Endothelial cell of umbilical vein (primary cell): ENCODE measurements around the gene MAP3K13.

ENCODE experiments used
- CTCF ChIP-seq, 2 donors: IDR thresholded peaks; 1 replicate in 1 of 2; 2 replicates in 1 of 2; pipeline ENCODE4 v1.5.1; 2011; ENCODE audit warnings: low read length in 2 of 2, mild to moderate bottlenecking in 2 of 2, moderate library complexity in 2 of 2, control low read depth in 1 of 2, inconsistent platforms in 1 of 2, low read depth in 1 of 2; ENCODE audit not compliant: insufficient read depth in 1 of 2; ENCODE audit errors: extremely low read depth in 1 of 2
- EZH2 ChIP-seq: IDR thresholded peaks from 2 replicates; pipeline ENCODE4 v1.6.1; 2012; ENCODE audit warnings: borderline replicate concordance, low read depth, mild to moderate bottlenecking, moderate library complexity, low read length, inconsistent platforms; ENCODE audit not compliant: severe bottlenecking
- FOS ChIP-seq: IDR thresholded peaks from 2 replicates; pipeline ENCODE4 v1.6.1; 2011; ENCODE audit warnings: mild to moderate bottlenecking, low read length, moderate library complexity, borderline replicate concordance; ENCODE audit not compliant: insufficient read depth
- GATA2 ChIP-seq: IDR thresholded peaks from 2 replicates; pipeline ENCODE4 v1.7.0; 2011; ENCODE audit warnings: low read depth, mild to moderate bottlenecking, moderate library complexity, mixed read lengths, low read length; ENCODE audit not compliant: insufficient read length, insufficient read depth
- JUN ChIP-seq: IDR thresholded peaks from 2 replicates; pipeline ENCODE4 v1.6.1; 2011; ENCODE audit warnings: borderline replicate concordance, low read depth; ENCODE audit not compliant: insufficient read length, insufficient read depth
- MAX ChIP-seq: IDR thresholded peaks from 2 replicates; pipeline ENCODE4 v1.6.1; 2011; ENCODE audit not compliant: insufficient read depth, insufficient read length
- MYC ChIP-seq: IDR thresholded peaks from one replicate; pipeline ENCODE4 v1.6.1; 2011; ENCODE audit warnings: mild to moderate bottlenecking, low read depth, low read length
- POLR2A ChIP-seq: IDR thresholded peaks from 2 replicates; pipeline ENCODE4 v1.6.1; 2012; ENCODE audit warnings: low read depth, mild to moderate bottlenecking, control low read depth, low read length
- POLR2AphosphoS5 ChIP-seq: IDR thresholded peaks from 2 replicates; pipeline ENCODE4 v1.6.1; 2012; ENCODE audit warnings: low read depth, mild to moderate bottlenecking, control low read depth, low read length, moderate library complexity; ENCODE audit not compliant: insufficient read depth

- TF ChIP-seq EZH2 (no peak), CTCF (IDR thresholded peaks at IDR 0.05; ENCODE audit: extremely low read depth in 1 of 2, insufficient read depth in 1 of 2, low read depth in 1 of 2, low read length in 2 of 2) (no peak), POLR2A (no peak), MAX (no peak), POLR2AphosphoS5 (no peak), FOS (no peak), JUN (no peak), MYC (no peak), GATA2 (no peak)
Observed at GRCh38 chr3:185371306-185372074, 8.6 kb downstream of the MAP3K13 start.
